Middle frontal gyrus (tissue), 1 donor: Measurements from ENCODE around the gene AHCYL1.

Source experiments
- DNase-seq: peaks from one replicate; pipeline ENCODE4 v3.0.0-alpha.2; 2015; ENCODE audit warnings: low spot score; ENCODE audit errors: extremely low spot score

The AHCYL1 gene

GRCh38 chr1:109976762-109977161 lies 7.8 kb upstream of the AHCYL1 start:
- DNase-seq = no peak

GRCh38 chr1:109977225-109977624 lies 7.3 kb upstream of the AHCYL1 start:
- DNase-seq = no peak

- no peak for DNase-seq
Measured at GRCh38 chr1:109977657-109978378, 6.7 kb upstream of the AHCYL1 start.

GRCh38 chr1:109978761-109979488 lies 5.6 kb upstream of the AHCYL1 start:
- DNase-seq = no peak

- no peak for DNase-seq
Measured at GRCh38 chr1:109979489-109980091, 5.0 kb upstream of the AHCYL1 start.

GRCh38 chr1:109980324-109981003 lies 4.1 kb upstream of the AHCYL1 start:
- DNase-seq = no peak

GRCh38 chr1:109981004-109981335 lies 3.6 kb upstream of the AHCYL1 start:
- no peak for DNase-seq

GRCh38 chr1:109983380-109984189 lies 980 bp upstream of the AHCYL1 start:
- DNase-seq = no peak

GRCh38 chr1:109984190-109984455 lies 442 bp upstream of the AHCYL1 start:
- DNase-seq = no peak

GRCh38 chr1:109985247-109986053 lies 885 bp downstream of the AHCYL1 start:
- no peak for DNase-seq

GRCh38 chr1:109986054-109986444 lies 1.5 kb downstream of the AHCYL1 start:
- DNase-seq = no peak

GRCh38 chr1:109988349-109988914 lies 3.9 kb downstream of the AHCYL1 start:
- DNase-seq = no peak

- no peak for DNase-seq
Measured at GRCh38 chr1:109989506-109990301, 5.1 kb downstream of the AHCYL1 start.

GRCh38 chr1:109990302-109990653 lies 5.7 kb downstream of the AHCYL1 start:
- no peak for DNase-seq

- DNase-seq = no peak
Measured at GRCh38 chr1:109991400-109991925, 6.9 kb downstream of the AHCYL1 start.

GRCh38 chr1:109993885-109994284 lies 9.3 kb downstream of the AHCYL1 start:
- no peak for DNase-seq

GRCh38 chr1:109994654-109995053 lies 10.1 kb downstream of the AHCYL1 start:
- DNase-seq = no peak

GRCh38 chr1:109995536-109995935 lies 11.0 kb downstream of the AHCYL1 start:
- DNase-seq = no peak

- DNase-seq = no peak
Measured at GRCh38 chr1:109996476-109996875, 11.9 kb downstream of the AHCYL1 start.
